H9 (cell line): ENCODE data around the gene NOL9. TPM values are rescaled to one million over a fixed set of nuclear protein-coding genes. Genes with fewer than 3 reads are reported as not detected.

ENCODE experiments used
- DNase-seq: peaks from one replicate; pipeline ENCODE4 v3.0.0-alpha.2; 2017
- H2AFZ ChIP-seq: one replicate; pipeline ENCODE4 v1.6.1; 2013; ENCODE audit warnings: mild to moderate bottlenecking, low read length, control low read depth, moderate library complexity
- H2AK5ac ChIP-seq: 2 replicates; pipeline ENCODE4 v1.6.1; 2013; ENCODE audit warnings: low read length, control low read depth, mixed read lengths; ENCODE audit not compliant: insufficient read length
- H2BK120ac ChIP-seq: one replicate; pipeline ENCODE4 v1.6.1; 2013; ENCODE audit warnings: low read depth, mild to moderate bottlenecking, low read length, control low read depth, inconsistent platforms; ENCODE audit not compliant: poor library complexity, severe bottlenecking
- H2BK12ac ChIP-seq: 2 replicates; pipeline ENCODE4 v1.6.1; 2013; ENCODE audit warnings: low read length, control low read depth, mixed read lengths, low read depth; ENCODE audit not compliant: insufficient read length
- H2BK15ac ChIP-seq: 2 replicates; pipeline ENCODE4 v1.6.1; 2013; ENCODE audit warnings: low read depth, low read length, control low read depth
- H2BK20ac ChIP-seq: one replicate; pipeline ENCODE4 v1.6.1; 2013; ENCODE audit warnings: low read depth, mild to moderate bottlenecking, low read length, control low read depth, inconsistent platforms; ENCODE audit not compliant: poor library complexity, severe bottlenecking
- H2BK5ac ChIP-seq: 2 replicates; pipeline ENCODE4 v1.6.1; 2013; ENCODE audit warnings: low read length, control low read depth, mixed read lengths; ENCODE audit not compliant: insufficient read length
- H3K14ac ChIP-seq: 2 replicates; pipeline ENCODE4 v1.6.1; 2013; ENCODE audit warnings: low read length, control low read depth; ENCODE audit not compliant: insufficient read depth
- H3K18ac ChIP-seq: 2 replicates; pipeline ENCODE4 v1.6.1; 2013; ENCODE audit warnings: low read depth, mild to moderate bottlenecking, mixed read lengths, low read length, control low read depth; ENCODE audit not compliant: insufficient read length
- H3K23ac ChIP-seq: 2 replicates; pipeline ENCODE4 v1.6.1; 2013; ENCODE audit warnings: low read length, control low read depth, mixed read lengths, low read depth; ENCODE audit not compliant: insufficient read length
- H3K23me2 ChIP-seq: 2 replicates; pipeline ENCODE4 v1.6.1; 2013; ENCODE audit warnings: low read depth, mild to moderate bottlenecking, mixed read lengths, low read length, control low read depth; ENCODE audit not compliant: insufficient read length, poor library complexity, severe bottlenecking
- H3K27ac ChIP-seq: 2 replicates; pipeline ENCODE4 v1.5.1; 2013; ENCODE audit warnings: low read length, control low read depth, mixed read lengths, low read depth; ENCODE audit not compliant: insufficient read length
- H3K27me3 ChIP-seq: 2 replicates; pipeline ENCODE4 v1.6.1; 2013; ENCODE audit warnings: low read length, control low read depth, inconsistent platforms; ENCODE audit not compliant: insufficient read depth
- H3K4ac ChIP-seq: 2 replicates; pipeline ENCODE4 v1.6.1; 2013; ENCODE audit warnings: low read depth, mild to moderate bottlenecking, control low read depth, inconsistent platforms, low read length, moderate library complexity
- H3K4me1 ChIP-seq: 2 replicates; pipeline ENCODE4 v1.6.1; 2013; ENCODE audit warnings: low read length, control low read depth, inconsistent platforms; ENCODE audit not compliant: insufficient read depth
- H3K4me2 ChIP-seq: 2 replicates; pipeline ENCODE4 v1.6.1; 2013; ENCODE audit warnings: low read length, control low read depth, mixed read lengths; ENCODE audit not compliant: insufficient read length, insufficient read depth
- H3K56ac ChIP-seq: 2 replicates; pipeline ENCODE4 v1.6.1; 2013; ENCODE audit warnings: low read depth, mild to moderate bottlenecking, mixed read lengths, low read length, control low read depth; ENCODE audit not compliant: insufficient read length
- H3K79me1 ChIP-seq: 2 replicates; pipeline ENCODE4 v1.6.1; 2013; ENCODE audit warnings: low read depth, mild to moderate bottlenecking, moderate library complexity, low read length, control low read depth, inconsistent platforms; ENCODE audit not compliant: insufficient read depth, poor library complexity, severe bottlenecking
- H3K79me2 ChIP-seq: 2 replicates; pipeline ENCODE4 v1.6.1; 2013; ENCODE audit warnings: low read length, control low read depth, inconsistent platforms; ENCODE audit not compliant: insufficient read depth
- H3K9ac ChIP-seq: 2 replicates; pipeline ENCODE4 v1.6.1; 2013; ENCODE audit warnings: low read length, control low read depth, mixed read lengths; ENCODE audit not compliant: insufficient read length; ENCODE audit errors: extremely low read depth
- H3K9me3 ChIP-seq: one replicate; pipeline ENCODE4 v1.6.1; 2013; ENCODE audit warnings: low read depth, low read length, inconsistent platforms; ENCODE audit not compliant: control insufficient read depth
- H3T11ph ChIP-seq: one replicate; pipeline ENCODE4 v1.6.1; 2013; ENCODE audit warnings: mild to moderate bottlenecking, low read length, control low read depth, inconsistent platforms
- H4K20me1 ChIP-seq: one replicate; pipeline ENCODE4 v1.6.1; 2013; ENCODE audit not compliant: control insufficient read depth, insufficient read length, insufficient read depth
- H4K5ac ChIP-seq: 2 replicates; pipeline ENCODE4 v1.6.1; 2013; ENCODE audit warnings: low read depth, mild to moderate bottlenecking, mixed read lengths, low read length, control low read depth; ENCODE audit not compliant: insufficient read length
- H4K8ac ChIP-seq: replicated peaks from 2 replicates; pipeline ENCODE4 v1.6.1; 2013; ENCODE audit warnings: low read length, control low read depth, mixed read lengths, low read depth; ENCODE audit not compliant: insufficient read length
- H4K91ac ChIP-seq: 2 replicates; pipeline ENCODE4 v1.6.1; 2013; ENCODE audit warnings: low read depth, mild to moderate bottlenecking, moderate library complexity, mixed read lengths, low read length, control low read depth; ENCODE audit not compliant: insufficient read length
- H3K27ac Mint-ChIP-seq, 3 experiments: 2 replicates in 2 of 3; 3 replicates in 1 of 3; pipeline ENCODE4 v1.8.0; 2020 to 2021; ENCODE audit warnings: mixed read lengths in 3 of 3, mild to moderate bottlenecking in 1 of 3, moderate library complexity in 1 of 3
- H3K27me3 Mint-ChIP-seq: 2 replicates; pipeline ENCODE4 v1.8.0; 2021; ENCODE audit warnings: low read depth, mild to moderate bottlenecking, moderate library complexity, mixed read lengths
- H3K36me3 Mint-ChIP-seq, 3 experiments: 2 replicates in 2 of 3; 3 replicates in 1 of 3; pipeline ENCODE4 v1.8.0; 2020 to 2021; ENCODE audit warnings: low read depth in 3 of 3, mixed read lengths in 3 of 3; ENCODE audit not compliant: insufficient read depth in 1 of 3
- H3K4me1 Mint-ChIP-seq, 2 experiments: 2 replicates each; pipeline ENCODE4 v1.8.0; 2020; ENCODE audit warnings: mixed read lengths in 2 of 2
- H3K4me3 Mint-ChIP-seq, 2 experiments: 2 replicates in 1 of 2; 3 replicates in 1 of 2; pipeline ENCODE4 v1.8.0; 2020 to 2021; ENCODE audit warnings: mild to moderate bottlenecking in 2 of 2, mixed read lengths in 2 of 2, moderate library complexity in 1 of 2
- H3K9me3 Mint-ChIP-seq, 2 experiments: 2 replicates in 1 of 2; 3 replicates in 1 of 2; pipeline ENCODE4 v1.8.0; 2020; ENCODE audit warnings: mild to moderate bottlenecking in 2 of 2, mixed read lengths in 2 of 2, moderate library complexity in 1 of 2
- WGBS: extraction: QIAGEN DNeasy Blood & Tissue Kit; methylation state at CpG from one replicate; pipeline ENCODE4 v1.1.7; 2013; ENCODE audit warnings: missing lambda C conversion rate, low lambda C conversion rate, mixed read lengths; ENCODE audit not compliant: insufficient read length; ENCODE audit errors: extremely low coverage; 5-methylcytosine and 5-hydroxymethylcytosine counted together
- total RNA-seq: library from RNA; stranded (reverse); gene quantifications from 2 replicates; pipeline ENCODE4 v1.2.1, GENCODE V29; 2021
- TF ChIP-seq, protein P1 (sequence below): fragments of 200-600 bp; sonication (generic); conservative IDR thresholded peaks from 3 replicates; pipeline ENCODE4 v1.8.0; 2021; ENCODE audit warnings: antibody characterized with exemption, mild to moderate bottlenecking

The NOL9 gene
- total RNA-seq, 1 experiment from 2014 or later = 50.4 TPM

DNA sequence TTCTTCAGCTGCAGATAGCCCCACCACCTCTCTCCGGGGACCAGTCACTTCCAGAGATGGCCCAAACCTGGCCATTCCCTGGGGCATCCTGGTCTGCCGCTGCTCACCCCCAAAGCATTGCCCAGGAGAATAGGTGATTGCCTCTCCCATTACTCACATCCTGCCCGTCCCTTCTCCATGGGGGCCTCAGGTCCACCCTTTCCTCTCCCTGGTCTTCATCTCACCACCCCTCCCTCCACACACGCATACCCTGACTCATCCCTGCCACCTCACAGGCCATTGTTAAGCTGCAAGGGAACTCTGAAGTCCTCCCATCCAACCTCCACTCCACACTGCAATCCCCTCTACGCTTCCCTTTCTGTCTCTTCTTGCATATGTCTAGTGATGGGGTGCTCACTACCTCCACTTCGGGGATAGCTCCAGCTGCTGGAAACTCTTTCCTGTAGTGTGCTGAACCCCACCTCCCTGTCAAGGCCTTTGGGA lies 62.8 kb downstream of the NOL9 start, which contains the start of gene PLEKHG5:
Gene PLEKHG5, minus strand, starts transcription at position 188 of the 483 bp plus-strand sequence. CDS start 14,096 bp downstream, outside the sequence.
- Histone ChIP-seq H3K79me2 (no peaks in the 10 kb centered on the region), H3K4me1 (peaks cover 4% of the 10 kb centered on the region; the same call in 1 of the 2 replicates), H3K23me2 (peaks cover 15% of the 10 kb centered on the region), H3K9me3 (no peaks in the 10 kb centered on the region), H3K27ac (no peak within 1 kb of the TSS), H3K56ac (no peak within 1 kb of the TSS), H3K14ac (no peak within 1 kb of the TSS), H3K9ac (no peak within 1 kb of the TSS), H2BK15ac (no peak within 1 kb of the TSS), H2BK12ac (no peak within 1 kb of the TSS), H3K79me1 (no peaks in the 10 kb centered on the region), H3K18ac (no peak within 1 kb of the TSS), H4K91ac (no peak within 1 kb of the TSS), H2AFZ (no peak within 1 kb of the TSS), H2BK20ac (no peak within 1 kb of the TSS), H3K23ac (no peak within 1 kb of the TSS), H2BK5ac (no peak within 1 kb of the TSS), H4K5ac (no peak within 1 kb of the TSS), H3K4me2 (peak within 1 kb of the TSS; percentile 60), H3K27me3 (no peaks in the 10 kb centered on the region), H2AK5ac (no peak within 1 kb of the TSS), H3T11ph (no peak within 1 kb of the TSS), H4K20me1 (no peaks in the 10 kb centered on the region), H4K8ac (no peak within 1 kb of the TSS), H3K4ac (no peak within 1 kb of the TSS), H2BK120ac (no peak within 1 kb of the TSS)
- H3K36me3 Mint-ChIP-seq = peaks cover 0 to 4% (median 0%) of the 10 kb centered on the region in 3 experiments; a peak in 1 of 7 replicates
- H3K27ac Mint-ChIP-seq = peak within 1 kb of the TSS in 2 of 3 experiments; percentile 1 to 95; a peak in 3 of 7 replicates
- peaks cover 23 to 25% of the 10 kb centered on the region in 2 experiments for H3K4me1 Mint-ChIP-seq
- no CpG with 5 or more reads among the region's 6 CpGs for WGBS
- peak within 1 kb of the TSS; percentile 76 to 83 for H3K4me3 Mint-ChIP-seq
- no peaks in the 10 kb centered on the region for H3K9me3 Mint-ChIP-seq
- TF ChIP-seq, protein P1, sequence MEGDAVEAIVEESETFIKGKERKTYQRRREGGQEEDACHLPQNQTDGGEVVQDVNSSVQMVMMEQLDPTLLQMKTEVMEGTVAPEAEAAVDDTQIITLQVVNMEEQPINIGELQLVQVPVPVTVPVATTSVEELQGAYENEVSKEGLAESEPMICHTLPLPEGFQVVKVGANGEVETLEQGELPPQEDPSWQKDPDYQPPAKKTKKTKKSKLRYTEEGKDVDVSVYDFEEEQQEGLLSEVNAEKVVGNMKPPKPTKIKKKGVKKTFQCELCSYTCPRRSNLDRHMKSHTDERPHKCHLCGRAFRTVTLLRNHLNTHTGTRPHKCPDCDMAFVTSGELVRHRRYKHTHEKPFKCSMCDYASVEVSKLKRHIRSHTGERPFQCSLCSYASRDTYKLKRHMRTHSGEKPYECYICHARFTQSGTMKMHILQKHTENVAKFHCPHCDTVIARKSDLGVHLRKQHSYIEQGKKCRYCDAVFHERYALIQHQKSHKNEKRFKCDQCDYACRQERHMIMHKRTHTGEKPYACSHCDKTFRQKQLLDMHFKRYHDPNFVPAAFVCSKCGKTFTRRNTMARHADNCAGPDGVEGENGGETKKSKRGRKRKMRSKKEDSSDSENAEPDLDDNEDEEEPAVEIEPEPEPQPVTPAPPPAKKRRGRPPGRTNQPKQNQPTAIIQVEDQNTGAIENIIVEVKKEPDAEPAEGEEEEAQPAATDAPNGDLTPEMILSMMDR = no peak
- peaks cover 8% of the 10 kb centered on the region for H3K27me3 Mint-ChIP-seq
- peak; percentile 71 for DNase-seq
